H9 (cell line): Measurements from ENCODE around the gene MVP. TPM values are rescaled to one million over a fixed set of nuclear protein-coding genes. Genes with fewer than 3 reads are reported as not detected.

Experiments used
- DNase-seq: peaks from one replicate; pipeline ENCODE4 v3.0.0-alpha.2; 2017
- H2AFZ ChIP-seq: one replicate; pipeline ENCODE4 v1.6.1; 2013; ENCODE audit warnings: mild to moderate bottlenecking, low read length, control low read depth, moderate library complexity
- H2AK5ac ChIP-seq: 2 replicates; pipeline ENCODE4 v1.6.1; 2013; ENCODE audit warnings: low read length, control low read depth, mixed read lengths; ENCODE audit not compliant: insufficient read length
- H2BK120ac ChIP-seq: one replicate; pipeline ENCODE4 v1.6.1; 2013; ENCODE audit warnings: low read depth, mild to moderate bottlenecking, low read length, control low read depth, inconsistent platforms; ENCODE audit not compliant: poor library complexity, severe bottlenecking
- H2BK12ac ChIP-seq: 2 replicates; pipeline ENCODE4 v1.6.1; 2013; ENCODE audit warnings: low read length, control low read depth, mixed read lengths, low read depth; ENCODE audit not compliant: insufficient read length
- H2BK15ac ChIP-seq: 2 replicates; pipeline ENCODE4 v1.6.1; 2013; ENCODE audit warnings: low read depth, low read length, control low read depth
- H2BK20ac ChIP-seq: one replicate; pipeline ENCODE4 v1.6.1; 2013; ENCODE audit warnings: low read depth, mild to moderate bottlenecking, low read length, control low read depth, inconsistent platforms; ENCODE audit not compliant: poor library complexity, severe bottlenecking
- H2BK5ac ChIP-seq: 2 replicates; pipeline ENCODE4 v1.6.1; 2013; ENCODE audit warnings: low read length, control low read depth, mixed read lengths; ENCODE audit not compliant: insufficient read length
- H3K14ac ChIP-seq: 2 replicates; pipeline ENCODE4 v1.6.1; 2013; ENCODE audit warnings: low read length, control low read depth; ENCODE audit not compliant: insufficient read depth
- H3K18ac ChIP-seq: 2 replicates; pipeline ENCODE4 v1.6.1; 2013; ENCODE audit warnings: low read depth, mild to moderate bottlenecking, mixed read lengths, low read length, control low read depth; ENCODE audit not compliant: insufficient read length
- H3K23ac ChIP-seq: 2 replicates; pipeline ENCODE4 v1.6.1; 2013; ENCODE audit warnings: low read length, control low read depth, mixed read lengths, low read depth; ENCODE audit not compliant: insufficient read length
- H3K23me2 ChIP-seq: 2 replicates; pipeline ENCODE4 v1.6.1; 2013; ENCODE audit warnings: low read depth, mild to moderate bottlenecking, mixed read lengths, low read length, control low read depth; ENCODE audit not compliant: insufficient read length, poor library complexity, severe bottlenecking
- H3K27ac ChIP-seq: 2 replicates; pipeline ENCODE4 v1.5.1; 2013; ENCODE audit warnings: low read length, control low read depth, mixed read lengths, low read depth; ENCODE audit not compliant: insufficient read length
- H3K27me3 ChIP-seq: 2 replicates; pipeline ENCODE4 v1.6.1; 2013; ENCODE audit warnings: low read length, control low read depth, inconsistent platforms; ENCODE audit not compliant: insufficient read depth
- H3K4ac ChIP-seq: 2 replicates; pipeline ENCODE4 v1.6.1; 2013; ENCODE audit warnings: low read depth, mild to moderate bottlenecking, control low read depth, inconsistent platforms, low read length, moderate library complexity
- H3K4me1 ChIP-seq: 2 replicates; pipeline ENCODE4 v1.6.1; 2013; ENCODE audit warnings: low read length, control low read depth, inconsistent platforms; ENCODE audit not compliant: insufficient read depth
- H3K4me2 ChIP-seq: 2 replicates; pipeline ENCODE4 v1.6.1; 2013; ENCODE audit warnings: low read length, control low read depth, mixed read lengths; ENCODE audit not compliant: insufficient read length, insufficient read depth
- H3K56ac ChIP-seq: 2 replicates; pipeline ENCODE4 v1.6.1; 2013; ENCODE audit warnings: low read depth, mild to moderate bottlenecking, mixed read lengths, low read length, control low read depth; ENCODE audit not compliant: insufficient read length
- H3K79me1 ChIP-seq: 2 replicates; pipeline ENCODE4 v1.6.1; 2013; ENCODE audit warnings: low read depth, mild to moderate bottlenecking, moderate library complexity, low read length, control low read depth, inconsistent platforms; ENCODE audit not compliant: insufficient read depth, poor library complexity, severe bottlenecking
- H3K79me2 ChIP-seq: 2 replicates; pipeline ENCODE4 v1.6.1; 2013; ENCODE audit warnings: low read length, control low read depth, inconsistent platforms; ENCODE audit not compliant: insufficient read depth
- H3K9ac ChIP-seq: 2 replicates; pipeline ENCODE4 v1.6.1; 2013; ENCODE audit warnings: low read length, control low read depth, mixed read lengths; ENCODE audit not compliant: insufficient read length; ENCODE audit errors: extremely low read depth
- H3K9me3 ChIP-seq: one replicate; pipeline ENCODE4 v1.6.1; 2013; ENCODE audit warnings: low read depth, low read length, inconsistent platforms; ENCODE audit not compliant: control insufficient read depth
- H3T11ph ChIP-seq: one replicate; pipeline ENCODE4 v1.6.1; 2013; ENCODE audit warnings: mild to moderate bottlenecking, low read length, control low read depth, inconsistent platforms
- H4K20me1 ChIP-seq: one replicate; pipeline ENCODE4 v1.6.1; 2013; ENCODE audit not compliant: control insufficient read depth, insufficient read length, insufficient read depth
- H4K5ac ChIP-seq: 2 replicates; pipeline ENCODE4 v1.6.1; 2013; ENCODE audit warnings: low read depth, mild to moderate bottlenecking, mixed read lengths, low read length, control low read depth; ENCODE audit not compliant: insufficient read length
- H4K8ac ChIP-seq: replicated peaks from 2 replicates; pipeline ENCODE4 v1.6.1; 2013; ENCODE audit warnings: low read length, control low read depth, mixed read lengths, low read depth; ENCODE audit not compliant: insufficient read length
- H4K91ac ChIP-seq: 2 replicates; pipeline ENCODE4 v1.6.1; 2013; ENCODE audit warnings: low read depth, mild to moderate bottlenecking, moderate library complexity, mixed read lengths, low read length, control low read depth; ENCODE audit not compliant: insufficient read length
- H3K27ac Mint-ChIP-seq, 3 experiments: 2 replicates in 2 of 3; 3 replicates in 1 of 3; pipeline ENCODE4 v1.8.0; 2020 to 2021; ENCODE audit warnings: mixed read lengths in 3 of 3, mild to moderate bottlenecking in 1 of 3, moderate library complexity in 1 of 3
- H3K27me3 Mint-ChIP-seq: 2 replicates; pipeline ENCODE4 v1.8.0; 2021; ENCODE audit warnings: low read depth, mild to moderate bottlenecking, moderate library complexity, mixed read lengths
- H3K36me3 Mint-ChIP-seq, 3 experiments: 2 replicates in 2 of 3; 3 replicates in 1 of 3; pipeline ENCODE4 v1.8.0; 2020 to 2021; ENCODE audit warnings: low read depth in 3 of 3, mixed read lengths in 3 of 3; ENCODE audit not compliant: insufficient read depth in 1 of 3
- H3K4me1 Mint-ChIP-seq, 2 experiments: 2 replicates each; pipeline ENCODE4 v1.8.0; 2020; ENCODE audit warnings: mixed read lengths in 2 of 2
- H3K4me3 Mint-ChIP-seq, 2 experiments: 2 replicates in 1 of 2; 3 replicates in 1 of 2; pipeline ENCODE4 v1.8.0; 2020 to 2021; ENCODE audit warnings: mild to moderate bottlenecking in 2 of 2, mixed read lengths in 2 of 2, moderate library complexity in 1 of 2
- H3K9me3 Mint-ChIP-seq, 2 experiments: 2 replicates in 1 of 2; 3 replicates in 1 of 2; pipeline ENCODE4 v1.8.0; 2020; ENCODE audit warnings: mild to moderate bottlenecking in 2 of 2, mixed read lengths in 2 of 2, moderate library complexity in 1 of 2
- WGBS: extraction: QIAGEN DNeasy Blood & Tissue Kit; methylation state at CpG from one replicate; pipeline ENCODE4 v1.1.7; 2013; ENCODE audit warnings: missing lambda C conversion rate, low lambda C conversion rate, mixed read lengths; ENCODE audit not compliant: insufficient read length; ENCODE audit errors: extremely low coverage; 5-methylcytosine and 5-hydroxymethylcytosine counted together
- total RNA-seq: library from RNA; stranded (reverse); gene quantifications from 2 replicates; pipeline ENCODE4 v1.2.1, GENCODE V29; 2021
- TF ChIP-seq, protein P1 (sequence below): fragments of 200-600 bp; sonication (generic); conservative IDR thresholded peaks from 3 replicates; pipeline ENCODE4 v1.8.0; 2021; ENCODE audit warnings: antibody characterized with exemption, mild to moderate bottlenecking

Gene MVP
- total RNA-seq, 1 experiment from 2014 or later = 3.1 TPM

DNA sequence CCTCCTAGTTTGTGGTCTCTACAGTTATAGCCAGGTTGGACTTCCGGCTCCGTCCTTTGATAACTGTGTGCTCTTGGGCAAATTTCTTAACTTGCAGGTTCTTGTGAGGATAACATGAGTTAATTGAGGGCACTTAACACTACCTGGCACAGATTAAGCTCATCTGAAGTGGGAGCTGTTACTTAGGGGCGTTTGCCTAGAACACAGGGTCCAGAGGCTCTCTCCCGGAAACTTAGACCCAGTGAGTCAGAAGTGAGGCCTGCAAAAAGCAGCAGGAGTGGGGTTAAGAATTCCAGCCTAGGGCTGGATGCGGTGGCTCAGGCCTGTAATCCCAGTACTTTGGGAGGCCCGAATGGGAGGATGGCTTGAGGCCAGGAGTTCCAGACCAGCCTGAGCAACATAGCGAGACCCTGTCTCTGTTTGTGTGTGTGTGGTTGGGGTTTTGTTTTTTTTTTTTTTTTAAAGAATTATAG, 1.4 kb downstream of the MVP start:
- H2BK120ac ChIP-seq = no peak overlapping the region
- no peak overlapping the region for H3K4me2 ChIP-seq
- H2BK20ac ChIP-seq = no peak overlapping the region
- no peak overlapping the region for H3K14ac ChIP-seq
- H3K23ac ChIP-seq = no peak overlapping the region
- no peak overlapping the region for H3K4ac ChIP-seq
- no peak overlapping the region for H4K91ac ChIP-seq
- H3K4me1 ChIP-seq = no peaks in the 10 kb centered on the region
- no peak overlapping the region for H2AK5ac ChIP-seq
- no peak overlapping the region for H2AFZ ChIP-seq
- H3K23me2 ChIP-seq = no peaks in the 10 kb centered on the region
- Mint-ChIP-seq H3K4me3 (no peak overlapping the region), H3K9me3 (no peaks in the 10 kb centered on the region), H3K36me3 (peaks cover 24 to 38% (median 35%) of the 10 kb centered on the region in 3 experiments), H3K27ac (peak overlapping the region in 1 of 3 experiments; percentile 83; a peak in 2 of 7 replicates), H3K4me1 (peaks cover 40 to 49% of the 10 kb centered on the region in 2 experiments), H3K27me3 (no peaks in the 10 kb centered on the region; the same call in 1 of the 2 replicates)
- no peak overlapping the region for H3K56ac ChIP-seq
- H4K20me1 ChIP-seq = no peaks in the 10 kb centered on the region
- no peaks in the 10 kb centered on the region for H3K9me3 ChIP-seq
- H3K9ac ChIP-seq = no peak overlapping the region
- no peak overlapping the region for H4K8ac ChIP-seq
- H2BK5ac ChIP-seq = no peak overlapping the region
- no peak for DNase-seq
- H3K79me2 ChIP-seq = no peaks in the 10 kb centered on the region
- no peak overlapping the region for H2BK12ac ChIP-seq
- H3K27ac ChIP-seq = no peak overlapping the region
- H3K79me1 ChIP-seq = no peaks in the 10 kb centered on the region
- H4K5ac ChIP-seq = no peak overlapping the region
- H3T11ph ChIP-seq = no peak overlapping the region
- H3K18ac ChIP-seq = no peak overlapping the region
- no CpG with 5 or more reads among the region's 7 CpGs for WGBS
- H3K27me3 ChIP-seq = no peaks in the 10 kb centered on the region
- TF ChIP-seq, protein P1, sequence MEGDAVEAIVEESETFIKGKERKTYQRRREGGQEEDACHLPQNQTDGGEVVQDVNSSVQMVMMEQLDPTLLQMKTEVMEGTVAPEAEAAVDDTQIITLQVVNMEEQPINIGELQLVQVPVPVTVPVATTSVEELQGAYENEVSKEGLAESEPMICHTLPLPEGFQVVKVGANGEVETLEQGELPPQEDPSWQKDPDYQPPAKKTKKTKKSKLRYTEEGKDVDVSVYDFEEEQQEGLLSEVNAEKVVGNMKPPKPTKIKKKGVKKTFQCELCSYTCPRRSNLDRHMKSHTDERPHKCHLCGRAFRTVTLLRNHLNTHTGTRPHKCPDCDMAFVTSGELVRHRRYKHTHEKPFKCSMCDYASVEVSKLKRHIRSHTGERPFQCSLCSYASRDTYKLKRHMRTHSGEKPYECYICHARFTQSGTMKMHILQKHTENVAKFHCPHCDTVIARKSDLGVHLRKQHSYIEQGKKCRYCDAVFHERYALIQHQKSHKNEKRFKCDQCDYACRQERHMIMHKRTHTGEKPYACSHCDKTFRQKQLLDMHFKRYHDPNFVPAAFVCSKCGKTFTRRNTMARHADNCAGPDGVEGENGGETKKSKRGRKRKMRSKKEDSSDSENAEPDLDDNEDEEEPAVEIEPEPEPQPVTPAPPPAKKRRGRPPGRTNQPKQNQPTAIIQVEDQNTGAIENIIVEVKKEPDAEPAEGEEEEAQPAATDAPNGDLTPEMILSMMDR = no peak
- no peak overlapping the region for H2BK15ac ChIP-seq
